MM.1S (cell line): ENCODE data around the gene GFOD1.
"Not testable (repeated sequence)": the region's sequence is repeated elsewhere in the genome, so short reads cannot be mapped to it uniquely, and the experiment has no call there.

Experiments
- DNase-seq: peaks from one replicate; pipeline ENCODE4 v3.0.0-alpha.2; 2015
- H2AFZ ChIP-seq: fragments of 300-600 bp; sonication (generic); 2 replicates; pipeline ENCODE4 v1.6.0; 2016; ENCODE audit warnings: antibody characterized with exemption, low read length
- H3F3A ChIP-seq: fragments of 300-600 bp; sonication (generic); 2 replicates; pipeline ENCODE4 v1.6.1; 2016; ENCODE audit warnings: mild to moderate bottlenecking, antibody characterized with exemption, low read length, moderate library complexity, mixed read lengths; ENCODE audit not compliant: insufficient read depth
- H3K27ac ChIP-seq: fragments of 300-600 bp; sonication (generic); 2 replicates; pipeline ENCODE4 v1.5.1; 2016; ENCODE audit warnings: mild to moderate bottlenecking, low read length
- H3K27me3 ChIP-seq: fragments of 300-600 bp; sonication (generic); replicated peaks from 2 replicates; pipeline ENCODE4 v1.6.0; 2016; ENCODE audit warnings: low read length; ENCODE audit not compliant: insufficient read depth
- H3K36me3 ChIP-seq: fragments of 300-600 bp; sonication (generic); replicated peaks from 2 replicates; pipeline ENCODE4 v1.6.1; 2016; ENCODE audit warnings: mild to moderate bottlenecking, low read length, mixed read lengths; ENCODE audit not compliant: insufficient read depth
- H3K4me1 ChIP-seq: fragments of 300-600 bp; sonication (generic); 2 replicates; pipeline ENCODE4 v1.6.1; 2016; ENCODE audit warnings: low read length, mixed read lengths
- H3K4me2 ChIP-seq: fragments of 300-600 bp; sonication (generic); 2 replicates; pipeline ENCODE4 v1.6.0; 2016; ENCODE audit warnings: low read depth, low read length
- H3K4me3 ChIP-seq: fragments of 300-600 bp; sonication (generic); 2 replicates; pipeline ENCODE4 v1.5.1; 2016; ENCODE audit warnings: low read length, mixed read lengths
- H3K79me2 ChIP-seq: fragments of 300-600 bp; sonication (generic); 2 replicates; pipeline ENCODE4 v1.6.1; 2016; ENCODE audit warnings: mixed run types, low read length, mixed read lengths
- H3K9ac ChIP-seq: fragments of 300-600 bp; sonication (generic); 2 replicates; pipeline ENCODE4 v1.6.1; 2016; ENCODE audit warnings: low read length, mixed read lengths
- H3K9me2 ChIP-seq: fragments of 300-600 bp; sonication (generic); replicated peaks from 2 replicates; pipeline ENCODE4 v1.6.1; 2016; ENCODE audit warnings: mild to moderate bottlenecking, low read length, mixed read lengths; ENCODE audit not compliant: insufficient read depth
- H3K9me3 ChIP-seq: fragments of 300-600 bp; sonication (generic); replicated peaks from 2 replicates; pipeline ENCODE4 v1.6.1; 2016; ENCODE audit warnings: mild to moderate bottlenecking, low read length, mixed read lengths; ENCODE audit not compliant: insufficient read depth
- H4K20me1 ChIP-seq: fragments of 300-600 bp; sonication (generic); 2 replicates; pipeline ENCODE4 v1.6.1; 2016; ENCODE audit warnings: mild to moderate bottlenecking, low read length, moderate library complexity, mixed read lengths; ENCODE audit not compliant: insufficient read depth
- CTCF ChIP-seq: fragments of 300-600 bp; sonication (generic); IDR thresholded peaks from 2 replicates; pipeline ENCODE4 v1.5.1; 2016; ENCODE audit warnings: antibody characterized with exemption, low read length, mixed read lengths
- EZH2 ChIP-seq: fragments of 300-600 bp; sonication (generic); optimal IDR thresholded peaks from 2 replicates; pipeline ENCODE3; 2017; ENCODE audit warnings: low read depth, mild to moderate bottlenecking, antibody characterized with exemption, low read length, mixed read lengths
- EZH2phosphoT487 ChIP-seq: fragments of 300-600 bp; sonication (generic); IDR thresholded peaks from 2 replicates; pipeline ENCODE4 v1.6.1; 2018; ENCODE audit warnings: antibody characterized with exemption, low read length

The GFOD1 gene

GRCh38 chr6:13461805-13462204 is 25.6 kb downstream of the GFOD1 start:
- no peak for DNase-seq
- H4K20me1 ChIP-seq: no peaks in the 10 kb centered on the region
- peaks cover 3% of the 10 kb centered on the region; the same call in 1 of the 2 replicates for H3K4me1 ChIP-seq
- no peak overlapping the region for H3K9ac ChIP-seq
- no peaks in the 10 kb centered on the region for H3K79me2 ChIP-seq
- H3K27me3 ChIP-seq: no peaks in the 10 kb centered on the region
- no peak for TF ChIP-seq EZH2
- no peak for TF ChIP-seq EZH2phosphoT487
- no peak for TF ChIP-seq CTCF
- H3K27ac ChIP-seq: no peak overlapping the region
- H3K9me3 ChIP-seq: no peaks in the 10 kb centered on the region
- no peaks in the 10 kb centered on the region for H3K36me3 ChIP-seq
- H3K4me2 ChIP-seq: no peak overlapping the region
- H2AFZ ChIP-seq: no peak overlapping the region
- no peaks in the 10 kb centered on the region for H3F3A ChIP-seq
- no peak overlapping the region for H3K4me3 ChIP-seq
- no peaks in the 10 kb centered on the region for H3K9me2 ChIP-seq

GRCh38 chr6:13461307-13461706 is 26.1 kb downstream of the GFOD1 start:
- Histone ChIP-seq H3K9me3 (no peaks in the 10 kb centered on the region), H3K4me1 (peaks cover 7% of the 10 kb centered on the region; the same call in 1 of the 2 replicates), H3K4me3 (no peak overlapping the region), H3K36me3 (no peaks in the 10 kb centered on the region), H3K9me2 (no peaks in the 10 kb centered on the region), H3F3A (no peaks in the 10 kb centered on the region), H3K9ac (no peak overlapping the region), H3K4me2 (no peak overlapping the region), H3K79me2 (no peaks in the 10 kb centered on the region), H3K27ac (no peak overlapping the region), H2AFZ (no peak overlapping the region), H3K27me3 (no peaks in the 10 kb centered on the region), H4K20me1 (no peaks in the 10 kb centered on the region)
- TF ChIP-seq EZH2 (no peak), CTCF (no peak), EZH2phosphoT487 (no peak)
- no peak for DNase-seq

GRCh38 chr6:13460289-13460688 is 27.1 kb downstream of the GFOD1 start:
- H3F3A ChIP-seq, H4K20me1 ChIP-seq, H3K9me2 ChIP-seq, H3K36me3 ChIP-seq, H3K9me3 ChIP-seq, H3K4me3 ChIP-seq, H3K79me2 ChIP-seq, H3K9ac ChIP-seq, DNase-seq, H3K27me3 ChIP-seq, H3K4me1 ChIP-seq, H3K4me2 ChIP-seq, H2AFZ ChIP-seq, H3K27ac ChIP-seq: not testable (repeated sequence)

- Histone ChIP-seq H3K4me2 (no peak overlapping the region), H4K20me1 (no peaks in the 10 kb centered on the region), H3K79me2 (no peaks in the 10 kb centered on the region), H3K27ac (no peak overlapping the region), H3K9me3 (no peaks in the 10 kb centered on the region), H3K4me3 (no peak overlapping the region), H3F3A (no peaks in the 10 kb centered on the region), H2AFZ (no peak overlapping the region), H3K27me3 (no peaks in the 10 kb centered on the region), H3K9me2 (no peaks in the 10 kb centered on the region), H3K4me1 (peaks cover 7% of the 10 kb centered on the region; the same call in 1 of the 2 replicates), H3K36me3 (no peaks in the 10 kb centered on the region), H3K9ac (no peak overlapping the region)
- no peak for DNase-seq
- no peak for TF ChIP-seq EZH2phosphoT487
- TF ChIP-seq EZH2: no peak
- no peak for TF ChIP-seq CTCF
Observed at GRCh38 chr6:13457577-13457976, 29.8 kb downstream of the GFOD1 start.
